Measurements from ENCODE around the gene RHPN2.
"Not testable (repeated sequence)": the region's sequence is repeated elsewhere in the genome, so short reads cannot be mapped to it uniquely, and the experiment has no call there.

Gene RHPN2

DNA sequence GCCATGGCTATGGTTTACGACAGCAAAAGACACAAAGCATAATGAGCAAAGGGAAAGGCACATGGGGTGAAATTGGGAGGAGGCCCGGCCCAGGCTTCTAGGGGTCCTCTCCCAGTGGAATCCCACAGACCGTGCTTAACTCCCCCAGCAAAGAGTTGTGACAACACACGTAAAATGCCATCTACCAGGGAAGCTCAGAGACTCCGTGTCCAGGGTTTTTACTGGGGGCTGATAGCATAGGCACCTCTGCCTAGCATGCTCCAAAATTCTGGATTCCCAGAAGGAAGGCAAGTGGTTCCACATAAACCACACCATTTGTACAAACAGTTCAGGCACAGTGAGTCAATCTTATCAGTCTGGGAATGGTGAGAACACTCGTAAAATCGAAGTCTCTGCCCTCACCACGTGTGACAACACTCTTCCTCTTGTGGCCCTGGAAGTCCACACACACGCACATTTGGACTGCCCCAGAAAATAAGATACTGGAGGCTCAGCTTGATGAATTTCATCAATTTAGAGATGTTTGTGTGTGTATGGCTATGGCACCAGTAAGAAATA, 34.9 kb downstream of the RHPN2 start:
- H3K4me3 ChIP-seq (ENCODE audit: low read length): no peak overlapping the region
- no peak overlapping the region for H3K27ac ChIP-seq (ENCODE audit: low read length)
- 0 out of 2 replicates have a peak, but pooled peaks cover 1% of the 10 kb centered on the region for H3K9me3 ChIP-seq (ENCODE audit: control insufficient read depth, insufficient read depth, low read length)
- DNase-seq (ENCODE audit: low read depth, low spot score): no peak
- no peaks in the 10 kb centered on the region for H3K36me3 ChIP-seq (ENCODE audit: control insufficient read depth, insufficient read depth, low read length)
- WGBS (ENCODE audit: insufficient coverage, insufficient read length): no CpG with 5 or more reads among the region's 9 CpGs
- no peaks in the 10 kb centered on the region for H3K27me3 ChIP-seq (ENCODE audit: control insufficient read depth, insufficient read depth, low read length)
- H3K4me1 ChIP-seq (ENCODE audit: control insufficient read depth, insufficient read depth, low read length): no peaks in the 10 kb centered on the region

DNA sequence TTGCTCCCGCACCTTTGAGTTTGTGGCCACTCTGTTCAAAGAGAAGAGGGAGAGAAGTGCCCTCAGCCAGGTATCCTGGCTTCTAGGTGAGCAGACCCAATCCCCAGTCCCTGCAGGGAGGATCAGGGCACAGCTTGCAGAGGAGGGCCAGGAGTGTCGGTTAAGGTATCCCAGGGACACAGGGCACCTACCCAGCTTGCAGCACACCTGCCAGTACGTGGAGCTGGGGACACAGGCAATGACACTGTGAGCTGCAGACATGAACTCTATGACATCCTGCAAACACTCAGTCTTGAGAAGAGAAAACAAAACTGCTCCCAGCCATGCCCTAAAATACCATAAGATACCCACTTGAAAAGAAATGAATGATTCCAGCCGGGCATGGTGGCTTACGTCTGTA, 38.1 kb downstream of the RHPN2 start:
- H3K4me3 ChIP-seq (ENCODE audit: low read length); H3K36me3 ChIP-seq (ENCODE audit: control insufficient read depth, insufficient read depth, low read length); DNase-seq (ENCODE audit: low read depth, low spot score); H3K27ac ChIP-seq (ENCODE audit: low read length); H3K27me3 ChIP-seq (ENCODE audit: control insufficient read depth, insufficient read depth, low read length); H3K9me3 ChIP-seq (ENCODE audit: control insufficient read depth, insufficient read depth, low read length); H3K4me1 ChIP-seq (ENCODE audit: control insufficient read depth, insufficient read depth, low read length): not testable (repeated sequence)
- WGBS (ENCODE audit: insufficient coverage, insufficient read length): no CpG with 5 or more reads among the region's 5 CpGs

DNA sequence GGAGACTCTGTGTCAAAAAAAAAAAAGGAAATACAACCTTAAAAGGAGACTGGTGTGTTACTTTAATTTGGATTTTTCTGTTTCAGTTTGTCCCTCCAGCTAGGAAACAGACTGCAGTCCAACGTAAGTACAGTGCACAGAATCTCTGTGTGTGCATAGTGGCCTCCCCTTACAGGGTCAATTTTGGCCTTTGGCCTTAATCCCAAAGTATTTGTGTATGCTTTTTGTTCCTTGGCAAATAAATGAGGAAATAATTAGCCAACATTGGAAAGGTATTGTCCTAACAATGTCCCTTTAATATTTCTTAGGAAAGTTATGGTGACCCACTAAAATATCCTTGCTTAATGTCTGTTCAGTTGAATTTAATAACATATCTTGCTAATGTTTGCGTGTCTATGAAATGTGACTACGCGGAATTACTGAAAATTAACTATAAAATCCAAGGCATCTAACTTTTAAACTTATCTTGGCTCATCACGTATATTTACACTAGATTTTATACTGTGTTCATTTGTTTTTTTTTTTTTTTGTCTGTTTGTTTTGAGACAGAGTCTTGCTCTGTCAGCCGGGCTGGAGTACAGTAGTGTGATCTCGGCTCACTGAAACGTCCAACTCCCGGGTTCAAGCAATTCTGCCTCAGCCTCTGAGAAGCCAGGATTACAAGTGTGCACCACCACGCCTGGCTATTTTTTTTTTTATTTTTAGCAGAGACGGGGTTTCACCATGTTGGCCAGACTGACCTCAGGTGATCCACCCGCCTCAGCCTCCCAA, 39.0 kb downstream of the RHPN2 start:
- not testable (repeated sequence) for DNase-seq (ENCODE audit: low read depth, low spot score); H3K4me3 ChIP-seq (ENCODE audit: low read length); H3K27me3 ChIP-seq (ENCODE audit: control insufficient read depth, insufficient read depth, low read length); H3K4me1 ChIP-seq (ENCODE audit: control insufficient read depth, insufficient read depth, low read length); H3K27ac ChIP-seq (ENCODE audit: low read length); H3K9me3 ChIP-seq (ENCODE audit: control insufficient read depth, insufficient read depth, low read length); H3K36me3 ChIP-seq (ENCODE audit: control insufficient read depth, insufficient read depth, low read length)
- whole genome bisulfite sequencing (ENCODE audit: insufficient coverage, insufficient read length): no CpG with 5 or more reads among the region's 12 CpGs

DNA sequence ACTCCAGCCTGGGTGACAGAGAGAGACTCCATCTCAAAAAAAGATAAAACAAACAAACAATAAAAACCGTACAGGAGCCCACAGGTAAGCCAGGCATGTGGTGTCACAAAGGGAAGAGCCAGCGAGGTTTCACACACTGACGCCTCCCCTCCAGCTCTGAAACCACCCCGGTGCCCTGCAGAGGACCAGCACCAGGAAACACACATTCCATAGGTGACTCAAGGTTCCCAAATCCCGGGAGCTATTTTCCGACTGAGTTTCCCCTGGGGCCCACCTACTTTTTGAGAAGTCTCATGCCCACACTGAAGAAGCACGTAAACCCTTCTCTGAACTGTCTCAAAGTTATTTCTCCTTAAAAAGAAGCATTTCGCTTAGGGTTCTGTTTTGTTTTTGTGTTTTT, 40.3 kb downstream of the RHPN2 start:
- Histone ChIP-seq H3K27ac (ENCODE audit: low read length) (no peak overlapping the region), H3K9me3 (ENCODE audit: control insufficient read depth, insufficient read depth, low read length) (no peaks in the 10 kb centered on the region), H3K27me3 (ENCODE audit: control insufficient read depth, insufficient read depth, low read length) (no peaks in the 10 kb centered on the region), H3K4me3 (ENCODE audit: low read length) (no peak overlapping the region), H3K4me1 (ENCODE audit: control insufficient read depth, insufficient read depth, low read length) (peaks cover 5% of the 10 kb centered on the region), H3K36me3 (ENCODE audit: control insufficient read depth, insufficient read depth, low read length) (no peaks in the 10 kb centered on the region)
- WGBS (ENCODE audit: insufficient coverage, insufficient read length): no CpG with 5 or more reads among the region's 8 CpGs
- DNase-seq (ENCODE audit: low read depth, low spot score): no peak

DNA sequence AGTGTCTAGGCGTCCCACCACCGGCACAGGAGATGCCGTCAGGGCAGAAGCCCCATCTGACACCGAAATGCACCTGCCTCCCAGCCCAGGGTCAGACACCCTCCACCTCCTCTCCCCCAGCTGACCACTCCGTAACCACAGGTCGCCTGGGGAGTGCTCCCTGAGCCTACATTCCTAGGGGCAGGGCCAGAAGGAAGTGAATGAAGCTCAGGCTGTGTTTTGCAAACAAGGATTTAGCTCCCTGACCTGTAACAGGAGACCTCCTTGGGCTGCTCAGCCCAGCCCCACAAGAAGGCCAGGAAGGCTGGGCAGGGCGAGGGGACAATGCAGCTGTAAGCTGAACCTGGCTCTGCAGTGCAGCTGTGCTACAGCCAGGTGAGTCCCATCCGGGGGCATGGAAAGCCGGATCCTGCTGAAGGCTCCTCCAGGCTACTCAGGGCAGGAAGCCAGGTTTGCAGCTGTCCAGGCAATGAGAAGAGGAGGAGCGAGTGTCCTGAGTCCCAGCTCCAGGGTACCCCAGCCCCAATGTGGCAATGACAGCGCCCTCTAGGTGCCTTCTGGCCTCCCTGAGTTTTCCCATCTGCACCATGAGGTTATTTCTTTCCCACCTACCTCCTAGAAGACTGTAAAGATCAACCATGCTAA, 42.1 kb downstream of the RHPN2 start:
- H3K4me1 ChIP-seq (ENCODE audit: control insufficient read depth, insufficient read depth, low read length): peaks cover 5% of the 10 kb centered on the region
- no CpG with 5 or more reads among the region's 11 CpGs for WGBS (ENCODE audit: insufficient coverage, insufficient read length)
- H3K4me3 ChIP-seq (ENCODE audit: low read length): no peak overlapping the region
- peak; percentile 86 for DNase-seq (ENCODE audit: low read depth, low spot score)
- H3K9me3 ChIP-seq (ENCODE audit: control insufficient read depth, insufficient read depth, low read length): no peaks in the 10 kb centered on the region
- H3K27ac ChIP-seq (ENCODE audit: low read length): peak overlapping the region; percentile 30
- H3K36me3 ChIP-seq (ENCODE audit: control insufficient read depth, insufficient read depth, low read length): no peaks in the 10 kb centered on the region
- no peaks in the 10 kb centered on the region for H3K27me3 ChIP-seq (ENCODE audit: control insufficient read depth, insufficient read depth, low read length)

DNA sequence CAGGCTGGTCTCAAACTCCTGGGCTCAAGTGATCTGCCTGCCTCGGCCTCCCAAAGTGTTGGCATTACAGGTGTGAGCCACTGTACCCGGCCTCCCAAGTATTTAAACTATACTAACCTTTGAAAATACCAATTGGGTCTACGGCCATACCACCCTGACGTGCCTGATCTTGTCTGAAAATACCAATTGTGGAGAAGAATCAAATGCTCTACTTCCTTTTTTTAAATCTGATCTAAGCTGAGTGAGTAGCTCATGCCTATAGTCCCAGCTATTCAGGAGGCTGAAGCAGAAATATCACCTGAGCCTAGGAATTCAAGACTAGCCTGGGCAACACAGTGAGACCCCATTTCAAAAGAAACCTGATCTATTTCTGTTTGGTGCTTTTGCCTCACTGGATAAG, 53.8 kb downstream of the RHPN2 start:
- DNase-seq (ENCODE audit: low read depth, low spot score): not testable (repeated sequence)

DNA sequence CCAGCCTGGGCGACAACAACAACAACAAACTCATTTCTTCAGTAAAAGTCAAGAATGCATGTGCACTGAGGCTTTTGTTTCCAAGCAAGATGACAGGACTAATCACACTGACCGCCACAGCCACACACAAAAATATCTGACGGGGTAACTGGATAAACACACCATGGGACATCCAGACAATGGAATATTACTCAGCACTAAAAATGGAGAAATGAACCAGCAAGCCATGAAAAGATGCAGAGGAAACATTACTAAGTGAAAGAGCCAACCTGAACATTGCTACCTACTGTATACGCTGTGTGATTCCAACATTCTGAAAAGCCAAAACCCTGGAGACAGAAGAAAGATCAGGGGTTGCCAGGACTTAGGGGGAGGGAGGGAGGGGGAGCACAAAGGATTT, 56.0 kb downstream of the RHPN2 start:
- Histone ChIP-seq H3K4me1 (ENCODE audit: control insufficient read depth, insufficient read depth, low read length) (0 out of 2 replicates have a peak, but pooled peaks cover 1% of the 10 kb centered on the region), H3K27me3 (ENCODE audit: control insufficient read depth, insufficient read depth, low read length) (no peaks in the 10 kb centered on the region), H3K27ac (ENCODE audit: low read length) (no peak overlapping the region), H3K36me3 (ENCODE audit: control insufficient read depth, insufficient read depth, low read length) (peaks cover 3% of the 10 kb centered on the region; the same call in 1 of the 2 replicates), H3K4me3 (ENCODE audit: low read length) (no peak overlapping the region), H3K9me3 (ENCODE audit: control insufficient read depth, insufficient read depth, low read length) (no peaks in the 10 kb centered on the region)
- WGBS (ENCODE audit: insufficient coverage, insufficient read length): no CpG with 5 or more reads among the region's 4 CpGs
- DNase-seq (ENCODE audit: low read depth, low spot score): no peak

More for the DNA sequence above, 53.8 kb downstream of the RHPN2 start:
- not testable (repeated sequence) for H3K36me3 ChIP-seq (ENCODE audit: control insufficient read depth, insufficient read depth, low read length); H3K27ac ChIP-seq (ENCODE audit: low read length); H3K9me3 ChIP-seq (ENCODE audit: control insufficient read depth, insufficient read depth, low read length); H3K4me1 ChIP-seq (ENCODE audit: control insufficient read depth, insufficient read depth, low read length); H3K4me3 ChIP-seq (ENCODE audit: low read length); H3K27me3 ChIP-seq (ENCODE audit: control insufficient read depth, insufficient read depth, low read length)
- WGBS (ENCODE audit: insufficient coverage, insufficient read length): no CpG with 5 or more reads among the region's 4 CpGs

DNA sequence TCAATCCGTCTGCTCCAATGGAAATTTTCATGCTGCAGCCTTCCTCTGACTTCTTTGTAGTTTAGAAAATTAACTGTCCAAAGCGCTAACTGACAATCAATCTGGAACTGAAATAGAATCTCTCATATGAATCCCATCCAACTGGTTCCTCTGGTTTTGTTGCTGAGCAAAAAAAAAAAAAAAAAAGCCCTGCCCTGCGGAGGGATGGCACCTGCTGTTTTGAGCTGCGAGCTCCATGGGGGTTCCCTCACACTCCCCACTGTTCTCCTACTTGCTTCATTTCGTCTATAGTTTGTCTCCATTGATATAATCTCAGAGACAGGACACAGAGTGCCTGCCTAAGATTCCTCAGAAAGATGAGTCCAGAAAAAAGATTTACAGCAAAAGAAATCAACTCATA, 59.2 kb downstream of the RHPN2 start:
- no peaks in the 10 kb centered on the region for H3K27me3 ChIP-seq (ENCODE audit: control insufficient read depth, insufficient read depth, low read length)
- no CpG with 5 or more reads among the region's 5 CpGs for WGBS (ENCODE audit: insufficient coverage, insufficient read length)
- H3K4me1 ChIP-seq (ENCODE audit: control insufficient read depth, insufficient read depth, low read length): 0 out of 2 replicates have a peak, but pooled peaks cover 1% of the 10 kb centered on the region
- no peak overlapping the region for H3K27ac ChIP-seq (ENCODE audit: low read length)
- DNase-seq (ENCODE audit: low read depth, low spot score): no peak
- H3K4me3 ChIP-seq (ENCODE audit: low read length): no peak overlapping the region
- H3K36me3 ChIP-seq (ENCODE audit: control insufficient read depth, insufficient read depth, low read length): peaks cover 3% of the 10 kb centered on the region; the same call in 1 of the 2 replicates
- no peaks in the 10 kb centered on the region for H3K9me3 ChIP-seq (ENCODE audit: control insufficient read depth, insufficient read depth, low read length)

DNA sequence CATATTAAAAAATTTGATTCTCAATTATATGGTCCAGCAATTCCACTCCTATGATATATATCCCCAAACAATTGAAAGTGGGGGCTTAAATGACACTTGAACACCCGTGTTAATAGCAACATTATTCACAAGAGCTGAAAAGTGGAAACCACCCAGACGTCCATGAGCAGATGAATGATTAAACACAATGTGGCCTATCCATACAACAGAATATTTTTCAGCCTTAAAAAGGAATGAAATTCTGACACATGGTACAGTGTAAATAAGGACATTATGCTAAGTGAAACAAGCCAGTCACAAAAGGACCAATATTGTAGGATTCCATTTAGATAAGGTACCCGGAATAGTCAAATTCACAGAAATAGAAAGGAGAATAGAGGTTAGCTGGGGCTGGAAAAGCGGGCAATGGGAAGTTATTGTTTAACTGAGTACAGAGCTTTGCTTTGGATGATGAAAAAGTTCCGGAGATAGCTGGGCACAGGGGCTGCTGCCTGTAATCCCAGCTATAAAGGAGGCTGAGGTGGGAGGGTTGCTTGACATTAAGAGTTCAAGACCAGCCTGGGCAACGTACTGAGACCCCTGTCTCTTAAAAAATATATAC, 61.2 kb downstream of the RHPN2 start:
- no CpG with 5 or more reads among the region's 6 CpGs for WGBS (ENCODE audit: insufficient coverage, insufficient read length)
- not testable (repeated sequence) for H3K27me3 ChIP-seq (ENCODE audit: control insufficient read depth, insufficient read depth, low read length); H3K27ac ChIP-seq (ENCODE audit: low read length); H3K4me1 ChIP-seq (ENCODE audit: control insufficient read depth, insufficient read depth, low read length); H3K36me3 ChIP-seq (ENCODE audit: control insufficient read depth, insufficient read depth, low read length); H3K4me3 ChIP-seq (ENCODE audit: low read length); DNase-seq (ENCODE audit: low read depth, low spot score); H3K9me3 ChIP-seq (ENCODE audit: control insufficient read depth, insufficient read depth, low read length)

DNA sequence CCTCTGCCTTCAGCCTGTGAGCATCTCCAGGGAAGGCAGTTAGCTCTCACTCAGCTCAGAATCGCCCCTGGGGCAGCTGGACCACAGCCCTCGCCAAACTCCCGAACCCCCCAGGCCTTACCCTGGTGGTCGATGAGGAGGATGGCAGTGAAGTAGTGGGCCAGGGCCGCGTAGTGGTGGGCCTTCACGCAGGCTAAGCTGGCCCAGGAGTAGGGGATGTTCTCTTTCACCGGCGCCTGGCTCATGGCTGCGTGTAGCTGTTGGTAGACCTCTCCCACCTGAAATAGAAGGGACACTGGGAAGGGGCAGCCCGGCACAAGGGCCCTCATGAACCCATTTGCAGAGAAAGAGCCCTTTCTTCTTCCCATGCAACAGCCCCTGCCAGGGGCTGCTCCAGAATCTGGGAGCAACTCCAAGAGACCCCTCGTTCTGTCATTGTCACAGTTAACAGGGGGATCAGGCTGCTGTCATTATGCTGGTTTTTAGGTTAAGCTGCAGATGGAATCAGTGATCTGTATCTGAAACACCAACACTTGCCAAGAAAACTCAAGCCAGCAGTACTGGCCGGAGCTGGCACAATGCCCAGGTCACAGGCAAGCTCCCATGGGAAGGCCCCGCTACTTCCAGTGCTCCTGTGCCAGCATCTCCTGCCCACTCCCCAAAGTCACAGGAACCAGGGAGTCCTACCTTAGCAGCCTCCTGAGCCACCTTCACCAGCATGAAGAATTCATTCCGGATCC, 62.4 kb downstream of the RHPN2 start:
- H3K9me3 ChIP-seq (ENCODE audit: control insufficient read depth, insufficient read depth, low read length); H3K4me1 ChIP-seq (ENCODE audit: control insufficient read depth, insufficient read depth, low read length); H3K27ac ChIP-seq (ENCODE audit: low read length); H3K27me3 ChIP-seq (ENCODE audit: control insufficient read depth, insufficient read depth, low read length); H3K4me3 ChIP-seq (ENCODE audit: low read length); DNase-seq (ENCODE audit: low read depth, low spot score): not testable (repeated sequence)
- peaks cover 11% of the 10 kb centered on the region for H3K36me3 ChIP-seq (ENCODE audit: control insufficient read depth, insufficient read depth, low read length)
- WGBS (ENCODE audit: insufficient coverage, insufficient read length): no CpG with 5 or more reads among the region's 15 CpGs

Data from iPS DF 6.9 (cell line).